ENCODE results near the gene BBX. TPM values are rescaled to one million over a fixed set of nuclear protein-coding genes. Genes with fewer than 3 reads are reported as not detected.
A peak's percentile ranks its signal among the peaks of the same experiment; 100 is the strongest.

The BBX gene
- total RNA-seq, 2 donors from 2014 or later, result 38.4 to 42.1 TPM

DNA sequence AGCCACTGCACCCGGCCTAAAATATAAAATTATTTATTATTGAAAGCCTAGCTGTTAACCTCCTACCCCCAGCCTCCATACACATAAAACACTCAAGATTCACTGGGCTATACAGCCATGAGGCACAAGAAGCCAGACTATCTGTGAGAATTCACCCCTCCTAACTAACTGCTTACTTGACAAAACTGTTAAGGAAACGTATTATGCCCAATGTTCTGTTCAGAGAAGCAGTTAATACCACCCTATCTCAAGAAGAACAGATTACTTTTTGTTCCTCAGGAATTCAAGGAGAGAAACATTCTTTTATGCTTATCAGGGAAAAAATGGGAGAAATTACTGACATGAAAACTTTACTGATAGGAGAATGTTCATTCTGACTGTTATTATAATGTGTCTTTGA lies 144.1 kb downstream of the BBX start:
- intact Hi-C loops (cut with DNase I), result loop anchor here in 1 of 2 donors (5.0 kb wide), 1 partner anchor 90 kb away; no protein-coding TSS in a partner anchor
- DNase-seq (no peak), ATAC-seq (no peak)

DNA sequence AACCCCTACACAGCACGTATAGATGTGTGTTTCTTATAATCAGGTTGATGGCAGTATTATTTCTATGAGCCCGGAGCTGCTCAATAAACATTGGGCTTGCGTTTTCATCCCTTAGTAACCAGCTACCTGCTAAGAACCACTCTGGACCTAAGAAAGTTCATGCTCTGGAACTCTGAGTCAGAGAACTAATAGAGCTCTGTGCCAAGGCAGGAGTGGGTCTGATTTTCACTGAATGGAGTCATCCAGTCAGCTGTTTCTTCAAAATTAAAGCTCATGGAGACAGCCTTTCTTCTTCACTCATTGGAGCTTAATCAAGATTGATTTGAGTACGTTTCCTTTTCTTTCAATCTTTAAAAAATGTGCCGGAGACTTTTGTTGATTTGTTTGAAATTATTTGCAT lies 145.7 kb downstream of the BBX start:
- intact Hi-C loops (cut with DNase I), result loop anchor here in 1 of 2 donors (5.0 kb wide), 1 partner anchor 91 kb away; no protein-coding TSS in a partner anchor
- ATAC-seq (peak in 1 of 2 donors; percentile 46), DNase-seq (no peak)

DNA sequence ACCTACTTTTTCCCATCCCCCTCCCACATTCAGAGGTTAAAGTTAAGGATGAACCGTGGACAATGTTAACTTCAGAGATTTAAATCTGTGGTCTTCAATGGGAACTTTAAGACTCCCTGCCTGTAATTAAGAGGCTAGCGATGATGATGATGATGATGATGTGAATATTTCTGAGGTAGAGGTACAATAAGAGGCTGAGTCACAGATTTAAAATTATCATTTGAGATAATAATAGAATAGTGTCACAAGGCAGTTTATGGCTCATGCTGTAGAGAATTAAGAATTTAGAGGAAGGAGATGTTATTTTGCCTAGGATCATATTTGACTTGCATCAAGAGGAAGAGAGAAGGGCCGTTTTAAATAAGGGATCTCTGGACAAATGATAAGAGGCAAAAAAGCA lies 146.2 kb downstream of the BBX start:
- DNase-seq (no peak), ATAC-seq (peak in 1 of 2 donors; percentile 52)
- intact Hi-C loops (cut with DNase I), result loop anchor here in 1 of 2 donors (5.0 kb wide), 1 partner anchor 92 kb away; no protein-coding TSS in a partner anchor

DNA sequence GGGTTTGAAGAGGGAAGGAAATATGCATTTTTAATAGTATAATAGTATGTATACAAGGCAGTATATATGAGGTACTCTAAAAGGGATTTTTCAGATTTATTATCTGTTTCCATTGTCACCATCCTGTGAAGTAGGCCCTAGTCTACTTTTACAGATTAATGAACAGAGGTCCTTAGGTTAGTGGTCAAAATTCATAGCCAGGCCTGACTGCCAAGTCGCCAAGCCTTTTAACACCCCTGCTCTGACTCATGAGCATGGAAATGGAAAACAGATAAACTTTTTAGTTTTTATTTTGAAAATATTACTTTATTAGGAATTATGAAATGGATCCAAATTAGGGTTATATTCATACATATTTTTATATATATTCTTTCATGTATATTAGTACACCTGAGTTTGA lies 146.9 kb downstream of the BBX start:
- no peak for DNase-seq
- intact Hi-C loops (cut with DNase I), result loop anchor here in 1 of 2 donors (5.0 kb wide), 1 partner anchor 92 kb away; no protein-coding TSS in a partner anchor
- ATAC-seq, result peak in 1 of 2 donors; percentile 66

DNA sequence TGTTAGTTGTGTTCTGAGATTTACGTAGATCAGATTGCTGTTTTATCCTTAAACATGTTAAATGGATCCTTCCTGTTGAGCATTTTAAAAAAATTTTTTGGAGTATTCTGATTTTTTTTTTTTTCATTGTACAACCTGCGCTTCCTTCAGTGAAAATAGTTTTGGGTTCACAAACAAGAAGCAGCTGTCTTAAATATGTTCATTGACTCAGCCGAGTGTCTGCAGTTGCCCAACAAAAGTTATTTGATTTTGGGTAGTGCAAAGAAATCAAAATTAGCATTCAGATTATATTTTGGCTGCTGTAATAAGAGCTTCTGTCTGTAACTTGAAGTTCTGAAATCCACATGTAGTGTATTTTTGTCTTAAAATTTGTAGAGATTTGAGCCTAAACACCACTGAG lies 148.2 kb downstream of the BBX start:
- DNase-seq, result no peak
- intact Hi-C loops (cut with DNase I), result no loop called here
- no peak for ATAC-seq

DNA sequence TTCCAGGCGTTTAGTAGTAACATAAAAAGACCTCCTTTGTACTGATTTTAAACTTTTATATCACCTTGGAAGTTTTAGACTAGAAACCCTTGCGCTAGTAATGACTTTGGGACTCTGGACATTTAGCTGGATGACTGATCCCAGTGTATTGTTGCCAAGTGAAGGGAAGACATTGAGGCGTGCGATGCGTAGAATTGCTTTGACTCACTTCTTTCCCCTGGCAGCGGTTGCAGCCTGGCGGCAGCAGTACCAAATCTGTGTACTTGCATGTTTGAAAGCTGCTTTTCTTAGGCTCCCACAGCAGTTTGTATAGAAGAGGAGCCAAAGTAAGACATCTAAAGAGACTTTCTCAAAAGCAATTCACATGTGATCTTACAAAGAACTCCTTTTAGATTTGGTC lies 151.6 kb downstream of the BBX start:
- DNase-seq (no peak), ATAC-seq (no peak)
- intact Hi-C loops (cut with DNase I), result no loop called here

DNA sequence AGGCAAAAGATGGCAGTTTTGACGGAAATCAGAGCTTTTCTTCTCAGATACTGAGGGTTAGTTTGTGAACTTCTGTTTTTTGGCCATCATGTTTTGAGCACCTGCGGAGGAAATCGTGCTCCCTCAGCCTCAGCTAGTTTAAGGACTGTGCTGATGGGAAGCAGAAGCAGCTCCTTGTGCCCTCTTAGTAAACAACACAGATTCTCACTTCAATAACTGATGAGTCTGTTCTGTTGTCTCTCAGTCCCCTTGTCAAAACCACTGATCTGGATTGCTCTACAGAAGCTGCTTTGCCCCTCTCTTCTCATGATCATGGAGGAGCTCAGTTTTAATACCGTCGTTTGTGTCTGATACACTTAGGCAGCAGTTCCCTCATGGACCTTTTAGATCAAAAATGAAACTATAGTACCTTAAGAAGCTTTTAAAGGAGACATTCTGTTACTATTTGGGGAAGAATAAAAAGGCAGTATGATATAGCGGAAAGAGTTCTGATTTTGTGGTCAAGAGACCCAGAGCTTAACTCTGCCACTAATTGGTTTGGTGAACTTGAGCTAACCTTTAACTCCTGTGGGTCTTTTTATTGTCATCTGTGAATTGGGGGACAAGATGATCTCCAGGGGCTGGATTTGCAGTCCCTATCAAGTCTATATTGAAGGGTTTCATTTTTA lies 152.6 kb downstream of the BBX start:
- no peak for DNase-seq
- intact Hi-C loops (cut with DNase I), result loop anchor here in 1 of 2 donors (5.0 kb wide), 1 partner anchor 67 kb away; no protein-coding TSS in a partner anchor
- no peak for ATAC-seq

DNA sequence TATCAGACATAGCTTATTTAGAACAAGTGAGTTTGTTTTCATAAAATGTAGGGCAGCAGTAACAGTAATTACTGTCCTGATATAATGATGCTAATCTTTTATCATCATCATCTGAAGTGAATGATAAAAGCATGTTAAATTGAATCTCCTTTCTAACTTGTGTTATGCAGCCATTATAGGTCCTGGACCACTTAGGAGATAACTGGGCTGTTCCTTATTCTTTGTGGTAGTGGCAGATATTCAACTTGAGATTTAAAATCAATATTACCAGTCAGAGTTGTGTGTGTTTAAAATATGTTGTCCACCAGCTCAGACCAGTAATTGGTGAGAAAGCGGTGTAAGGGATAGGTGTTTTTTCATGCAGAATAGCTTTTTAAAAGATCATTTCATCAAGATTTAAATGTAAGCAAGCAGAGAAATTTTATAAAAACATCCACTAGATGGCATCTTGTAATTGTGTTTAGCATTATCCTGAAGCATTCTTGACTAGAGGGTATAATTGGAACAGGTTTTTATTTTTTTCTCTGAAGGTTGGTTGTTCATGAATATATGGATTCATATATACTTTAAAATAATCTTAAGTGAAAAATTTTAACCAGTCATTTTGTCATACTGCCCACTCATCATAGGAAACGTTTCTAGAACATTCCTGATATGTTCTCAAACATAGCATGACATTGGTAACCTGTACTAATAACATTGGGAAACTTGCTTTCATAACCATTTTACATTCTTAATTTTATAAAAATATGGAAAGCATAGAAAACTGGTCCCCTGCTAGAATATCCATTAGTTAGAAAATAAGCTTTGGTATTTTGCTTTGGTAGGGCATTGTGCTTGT lies 153.9 kb downstream of the BBX start:
- ATAC-seq (peak in 1 of 2 donors; percentile 32), DNase-seq (no peak)
- intact Hi-C loops (cut with DNase I), result loop anchor here in 1 of 2 donors (5.0 kb wide), 1 partner anchor 66 kb away; no protein-coding TSS in a partner anchor

DNA sequence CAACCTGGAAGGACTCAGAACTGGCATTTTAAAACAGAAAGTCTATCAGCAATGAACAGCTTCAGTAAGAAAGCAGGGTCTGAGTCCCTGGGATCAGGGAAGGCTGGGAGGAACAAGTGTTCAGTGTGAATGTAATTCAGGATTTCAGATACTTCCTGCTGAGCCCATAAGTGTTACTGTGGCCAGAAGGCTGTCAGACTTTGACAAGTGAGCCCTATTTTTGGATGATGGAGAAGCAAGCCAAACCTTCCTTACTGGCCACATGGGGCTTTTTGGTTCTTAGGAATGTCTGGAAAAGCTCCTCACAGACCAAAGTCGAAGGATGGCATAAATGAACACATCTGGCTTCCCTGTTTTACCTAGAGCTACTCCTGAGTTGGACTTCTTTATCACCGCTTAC lies 157.2 kb downstream of the BBX start:
- intact Hi-C loops (cut with DNase I), result loop anchor here (5.0 to 10.0 kb wide), 2 partner anchors 62 to 65 kb away; no protein-coding TSS in a partner anchor
- no peak for DNase-seq
- peak in 1 of 2 donors; percentile 15 for ATAC-seq

DNA sequence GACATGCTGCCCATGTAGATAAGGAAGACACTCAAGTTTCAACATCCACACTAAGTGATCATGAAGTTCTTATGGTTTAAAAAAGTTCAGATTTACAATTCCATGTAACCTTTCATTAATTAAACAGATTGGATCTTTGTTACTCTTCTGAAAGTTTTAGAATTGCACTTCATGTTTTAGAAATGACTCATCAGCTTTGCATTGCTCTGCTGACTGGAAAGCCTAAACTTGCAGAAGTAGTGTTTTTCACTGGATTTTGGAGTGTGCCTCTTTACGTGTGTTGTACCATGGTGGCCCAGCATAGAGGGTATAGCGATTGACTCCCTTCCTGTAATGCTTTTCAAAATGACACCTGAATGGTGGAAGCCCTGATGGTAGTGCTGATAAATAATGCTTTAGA lies 157.9 kb downstream of the BBX start:
- ATAC-seq (peak in 1 of 2 donors; percentile 21), DNase-seq (no peak)
- intact Hi-C loops (cut with DNase I), result loop anchor here in 1 of 2 donors (10.0 kb wide), 1 partner anchor 64 kb away; no protein-coding TSS in a partner anchor

DNA sequence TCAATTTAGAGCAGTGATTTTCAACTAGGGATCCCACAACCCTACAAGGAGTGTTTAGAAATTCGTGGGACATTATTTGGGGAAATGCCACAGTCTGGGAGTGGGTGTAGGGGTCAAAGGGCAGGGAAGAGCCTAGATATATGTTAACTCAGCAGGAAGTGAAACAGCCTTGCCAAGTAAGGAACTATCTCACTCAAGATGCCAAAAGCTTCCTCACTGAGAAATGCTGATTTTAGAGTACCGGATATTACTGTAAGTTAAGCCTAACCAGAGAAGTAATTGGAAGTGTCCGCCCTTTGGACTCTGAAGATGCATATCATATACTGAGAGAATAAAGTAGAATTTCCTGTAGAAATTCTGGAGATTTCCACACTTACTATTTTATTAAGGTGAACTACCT lies 158.6 kb downstream of the BBX start:
- intact Hi-C loops (cut with DNase I), result loop anchor here in 1 of 2 donors (10.0 kb wide), 1 partner anchor 63 kb away; no protein-coding TSS in a partner anchor
- DNase-seq (no peak), ATAC-seq (peak in 1 of 2 donors; percentile 59)

DNA sequence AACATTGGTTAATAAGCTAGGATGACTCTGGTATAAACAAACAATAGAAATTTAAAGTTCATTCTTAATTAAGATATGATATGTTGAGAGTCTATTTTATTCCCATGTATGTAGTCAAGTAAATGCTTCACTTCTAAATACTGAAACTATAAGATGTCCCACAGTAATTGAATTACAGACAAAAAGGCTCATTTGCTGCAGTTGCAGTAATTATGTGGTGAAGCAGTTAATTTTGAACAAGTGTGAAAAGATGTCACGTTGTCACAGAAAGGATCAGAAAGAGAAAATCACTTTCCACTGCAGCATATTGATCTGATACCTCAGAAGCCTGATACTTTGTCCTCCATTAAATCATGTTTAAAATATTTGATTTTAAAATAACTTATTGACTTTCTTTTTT lies 159.8 kb downstream of the BBX start:
- intact Hi-C loops (cut with DNase I), result loop anchor here in 1 of 2 donors (10.0 kb wide), 1 partner anchor 62 kb away; no protein-coding TSS in a partner anchor
- no peak for DNase-seq
- no peak for ATAC-seq

DNA sequence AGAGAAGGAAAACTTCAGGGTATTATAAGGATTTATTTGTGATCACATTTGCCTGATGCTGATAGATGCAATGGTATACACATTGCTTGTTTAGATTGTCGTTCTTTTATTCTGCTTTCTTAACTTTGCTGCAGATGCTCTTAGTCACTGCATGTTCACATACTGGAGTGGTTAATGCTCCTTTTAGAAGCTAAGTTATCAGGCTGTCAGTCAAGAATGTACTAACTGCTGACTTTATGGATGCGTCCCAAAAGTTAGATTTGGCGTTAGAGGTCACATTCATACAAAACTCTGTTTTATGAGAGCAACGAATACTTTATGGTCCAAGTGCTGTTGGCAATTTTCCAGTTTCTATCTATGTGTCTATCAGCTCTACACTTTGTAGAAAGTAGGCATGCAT lies 160.7 kb downstream of the BBX start:
- intact Hi-C loops (cut with DNase I), result loop anchor here in 1 of 2 donors (10.0 kb wide), 1 partner anchor 61 kb away; no protein-coding TSS in a partner anchor
- peak; percentile 76 to 77 for ATAC-seq
- DNase-seq, result no peak

DNA sequence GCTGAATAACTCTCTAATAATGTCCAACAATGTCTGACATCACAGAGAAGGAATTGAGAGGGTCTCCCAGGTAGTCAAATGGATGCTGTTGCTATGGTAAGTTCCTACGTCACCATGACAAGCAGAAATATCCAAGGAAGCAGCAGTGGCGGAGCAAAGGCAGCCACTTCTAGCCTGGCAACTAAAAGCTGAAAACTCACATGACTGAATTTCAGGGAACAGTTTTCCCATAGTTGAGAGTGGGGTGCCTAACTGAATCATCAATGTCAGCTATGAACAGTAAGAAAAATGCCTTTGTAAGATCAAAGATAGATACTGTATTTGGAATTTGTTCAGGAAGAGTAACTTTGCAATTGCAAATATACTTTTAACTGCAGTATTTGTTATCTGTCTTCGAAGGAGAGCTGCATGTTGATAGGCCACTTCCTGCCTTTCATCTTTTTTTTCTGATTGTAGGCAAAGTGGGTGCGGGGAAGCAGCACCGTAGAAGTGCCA lies 161.7 kb downstream of the BBX start:
- intact Hi-C loops (cut with DNase I), result loop anchor here in 1 of 2 donors (10.0 kb wide), 1 partner anchor 60 kb away; no protein-coding TSS in a partner anchor
- ATAC-seq, result peak in 1 of 2 donors; percentile 13
- DNase-seq, result no peak

DNA sequence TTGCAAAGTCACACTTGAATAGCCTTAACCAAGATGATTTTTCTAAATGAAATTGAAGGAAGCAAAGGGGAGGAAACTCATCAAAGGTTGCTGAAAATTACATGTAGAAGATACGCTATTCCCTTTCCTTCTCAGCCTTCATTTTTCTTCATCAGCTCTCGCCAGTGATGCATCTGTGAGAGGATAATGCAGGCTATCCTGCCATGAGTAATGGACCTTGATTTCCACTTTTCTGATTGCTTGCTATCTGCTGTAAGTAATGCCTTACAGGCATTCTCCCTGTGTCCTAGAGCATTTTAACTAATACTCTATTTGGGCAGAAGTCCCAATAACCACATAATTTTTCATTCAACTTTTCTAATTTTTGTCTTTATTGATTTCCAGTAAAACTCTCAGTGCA lies 162.6 kb downstream of the BBX start:
- intact Hi-C loops (cut with DNase I), result loop anchor here in 1 of 2 donors (10.0 kb wide), 1 partner anchor 59 kb away; no protein-coding TSS in a partner anchor
- ATAC-seq, result no peak
- DNase-seq, result no peak

DNA sequence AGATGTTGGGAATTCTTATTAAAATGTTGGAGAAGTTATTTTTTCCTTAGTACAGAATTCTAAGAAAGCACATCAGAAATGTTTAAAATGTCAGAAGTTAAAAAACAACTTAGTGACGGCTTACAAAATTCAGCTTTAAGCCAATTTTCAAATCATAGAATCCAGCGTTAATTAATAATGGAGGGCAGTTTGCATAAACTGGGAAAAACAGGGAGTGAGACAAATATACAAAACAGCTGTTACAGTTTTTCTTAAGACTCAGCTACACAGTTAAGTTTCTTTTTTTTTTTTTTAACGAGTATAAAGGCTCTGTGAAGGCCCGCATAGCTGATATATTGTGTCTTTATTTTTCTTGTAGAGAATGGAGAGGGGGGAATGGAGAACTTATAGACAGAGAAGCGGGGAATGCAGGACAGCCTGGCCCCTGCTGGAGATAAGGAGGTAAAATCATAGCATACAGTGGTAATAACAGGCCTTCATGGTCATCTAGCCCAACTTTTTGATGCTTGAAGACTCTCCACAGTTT lies 164.4 kb downstream of the BBX start:
- no peak for ATAC-seq
- DNase-seq, result no peak
- intact Hi-C loops (cut with DNase I), result loop anchor here in 1 of 2 donors (10.0 kb wide), 1 partner anchor 58 kb away; no protein-coding TSS in a partner anchor

DNA sequence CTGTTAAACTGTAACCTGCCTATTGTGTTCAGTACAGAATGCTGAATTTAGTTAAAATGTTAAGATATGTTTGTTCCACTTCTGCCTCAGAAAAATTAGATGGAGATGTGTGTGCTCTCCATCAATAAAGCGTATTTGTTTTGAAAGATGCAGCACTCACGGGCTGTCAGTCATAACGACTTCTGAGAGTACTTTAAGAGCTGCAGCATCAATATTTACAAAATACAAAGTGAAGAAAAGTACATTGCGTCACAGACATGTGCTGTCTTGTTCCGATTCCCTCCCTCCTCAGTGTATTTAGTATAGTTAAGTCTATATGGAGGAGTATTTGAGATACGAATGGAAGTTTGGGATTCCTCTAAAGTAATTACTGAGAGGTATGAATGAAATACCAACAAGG lies 166.6 kb downstream of the BBX start:
- DNase-seq, result no peak
- no peak for ATAC-seq

DNA sequence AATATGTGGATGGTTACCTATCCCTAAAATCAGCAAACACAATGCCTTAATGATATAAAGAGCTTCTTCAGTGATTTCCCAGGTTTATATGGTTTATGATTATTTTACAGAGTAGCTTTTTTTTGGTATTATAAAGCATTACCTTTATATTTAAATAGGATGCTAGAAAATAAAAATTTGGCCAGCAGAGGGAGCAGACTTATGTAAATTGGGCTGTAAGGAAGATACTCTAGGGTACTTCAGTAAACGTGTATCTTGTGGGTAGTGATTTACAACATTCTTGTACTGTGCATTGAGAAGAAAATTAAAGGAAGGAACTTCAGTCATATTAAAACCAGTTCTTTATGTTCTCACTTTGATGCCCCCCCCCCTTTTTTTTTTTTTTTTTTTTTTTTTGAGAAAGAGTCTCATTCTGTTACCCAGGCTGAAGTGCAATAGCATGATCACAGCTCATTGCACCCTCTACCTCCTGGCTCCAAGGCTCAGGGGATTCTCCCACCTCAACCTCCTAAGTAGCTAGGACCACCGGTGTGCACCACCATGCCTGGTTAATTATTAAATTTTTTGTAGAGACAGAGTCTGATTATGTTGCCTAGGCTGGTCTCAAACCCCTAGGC lies 167.9 kb downstream of the BBX start:
- DNase-seq (no peak), ATAC-seq (peak in 1 of 2 donors; percentile 55)
- intact Hi-C loops (cut with DNase I), result no loop called here

More for the DNA sequence above, 166.6 kb downstream of the BBX start:
- intact Hi-C loops (cut with DNase I), result loop anchor here in 1 of 2 donors (10.0 kb wide), 1 partner anchor 55 kb away; no protein-coding TSS in a partner anchor
